Inflammatory macrophage treated with lipopolysaccharide for 4 hours (primary cell): Measurements from ENCODE around the gene ANKMY2.
"Not testable (repeated sequence)": the region's sequence is repeated elsewhere in the genome, so short reads cannot be mapped to it uniquely, and the experiment has no call there.

ENCODE experiments used
- DNase-seq: peaks from one replicate; pipeline ENCODE4 v3.0.0-alpha.2; 2020

The ANKMY2 gene

GRCh38 chr7:16616542-16616941, 29.0 kb downstream of the ANKMY2 start:
- DNase-seq: no peak

GRCh38 chr7:16616122-16616521, 29.4 kb downstream of the ANKMY2 start:
- DNase-seq: no peak

- no peak for DNase-seq
Observed at GRCh38 chr7:16615228-16615627, 30.3 kb downstream of the ANKMY2 start.

GRCh38 chr7:16611711-16612110, 33.8 kb downstream of the ANKMY2 start:
- DNase-seq: no peak

- peak; percentile 40 for DNase-seq
Observed at GRCh38 chr7:16609842-16610450, 35.6 kb downstream of the ANKMY2 start.

- no peak for DNase-seq
Observed at GRCh38 chr7:16606704-16607103, 38.9 kb downstream of the ANKMY2 start.

GRCh38 chr7:16604054-16604453, 41.5 kb downstream of the ANKMY2 start:
- DNase-seq: no peak

GRCh38 chr7:16603633-16604032, 41.9 kb downstream of the ANKMY2 start:
- no peak for DNase-seq

GRCh38 chr7:16599860-16600259, 45.7 kb downstream of the ANKMY2 start:
- no peak for DNase-seq

- no peak for DNase-seq
Observed at GRCh38 chr7:16598015-16598414, 47.5 kb downstream of the ANKMY2 start.

- not testable (repeated sequence) for DNase-seq
Observed at GRCh38 chr7:16595596-16595995, 50.0 kb downstream of the ANKMY2 start.

- no peak for DNase-seq
Observed at GRCh38 chr7:16594676-16595075, 50.9 kb downstream of the ANKMY2 start.

- no peak for DNase-seq
Observed at GRCh38 chr7:16594061-16594460, 51.5 kb downstream of the ANKMY2 start.

- no peak for DNase-seq
Observed at GRCh38 chr7:16592395-16592794, 53.2 kb downstream of the ANKMY2 start.

GRCh38 chr7:16590424-16590823, 55.1 kb downstream of the ANKMY2 start:
- DNase-seq: no peak

GRCh38 chr7:16589881-16590280, 55.7 kb downstream of the ANKMY2 start:
- DNase-seq: no peak

GRCh38 chr7:16587790-16588189, 57.8 kb downstream of the ANKMY2 start:
- no peak for DNase-seq

- DNase-seq: no peak
Observed at GRCh38 chr7:16587129-16587528, 58.4 kb downstream of the ANKMY2 start.

GRCh38 chr7:16586081-16586874, 59.3 kb downstream of the ANKMY2 start:
- no peak for DNase-seq

- DNase-seq: no peak
Observed at GRCh38 chr7:16585540-16585939, 60.0 kb downstream of the ANKMY2 start.

GRCh38 chr7:16583834-16584233, 61.7 kb downstream of the ANKMY2 start:
- no peak for DNase-seq

- no peak for DNase-seq
Observed at GRCh38 chr7:16581286-16581685, 64.3 kb downstream of the ANKMY2 start.

- DNase-seq: no peak
Observed at GRCh38 chr7:16579216-16579615, 66.3 kb downstream of the ANKMY2 start.

- no peak for DNase-seq
Observed at GRCh38 chr7:16571941-16572340, 73.6 kb downstream of the ANKMY2 start.
